HepG2 (cell line): ENCODE results near the gene CDT1. TPM values are rescaled to one million over a fixed set of nuclear protein-coding genes. Genes with fewer than 3 reads are reported as not detected.

Source experiments
- HNRNPLL ChIP-seq: fragments of 200-400 bp; formaldehyde crosslinking; IDR thresholded peaks from 2 replicates; pipeline ENCODE4 v1.6.1; 2017; ENCODE audit warnings: mild to moderate bottlenecking, low read depth, low read length; ENCODE audit not compliant: poor library complexity, severe bottlenecking
- IKZF4 ChIP-seq: sonication (generic); formaldehyde crosslinking; IDR thresholded peaks from 2 replicates; pipeline ENCODE4 v1.5.1; 2020; ENCODE audit warnings: borderline replicate concordance, mild to moderate bottlenecking, low read depth, missing genetic modification reagents; ENCODE audit errors: not compliant biosample characterization
- NFIC ChIP-seq: IDR thresholded peaks from 2 replicates; pipeline ENCODE4 v1.6.1; 2012; ENCODE audit warnings: mild to moderate bottlenecking, low read length, inconsistent platforms
- PITX1 ChIP-seq: sonication (generic); formaldehyde crosslinking; IDR thresholded peaks from 2 replicates; pipeline ENCODE4 v1.5.1; 2020; ENCODE audit warnings: mild to moderate bottlenecking, missing genetic modification reagents
- PPARG ChIP-seq: conservative IDR thresholded peaks from 2 replicates; pipeline ENCODE4 v1.6.1; 2016; ENCODE audit warnings: missing biosample characterization, missing genetic modification reagents
- ZMYM2 ChIP-seq: sonication (generic); formaldehyde crosslinking; IDR thresholded peaks from 2 replicates; pipeline ENCODE4 v1.8.0; 2022; ENCODE audit warnings: mild to moderate bottlenecking, missing genetic modification reagents
- ZNF430 ChIP-seq: sonication (generic); formaldehyde crosslinking; IDR thresholded peaks from 2 replicates; pipeline ENCODE4 v1.9.0; 2021; ENCODE audit warnings: mild to moderate bottlenecking, missing genetic modification reagents
- ZNF484 ChIP-seq: sonication (generic); formaldehyde crosslinking; IDR thresholded peaks from 2 replicates; pipeline ENCODE4 v1.5.1; 2020; ENCODE audit warnings: mild to moderate bottlenecking, low read depth, missing genetic modification reagents, borderline replicate concordance
- ZNF788 ChIP-seq: sonication (generic); formaldehyde crosslinking; IDR thresholded peaks from 2 replicates; pipeline ENCODE4 v1.5.0; 2020; ENCODE audit warnings: mild to moderate bottlenecking, missing genetic modification reagents, borderline replicate concordance
- ZNF792 ChIP-seq: IDR thresholded peaks from 2 replicates; pipeline ENCODE4 v1.6.1; 2016
- ZNF839 ChIP-seq: sonication (generic); formaldehyde crosslinking; IDR thresholded peaks from 2 replicates; pipeline ENCODE4 v1.4.0; 2020; ENCODE audit warnings: missing genetic modification reagents, mild to moderate bottlenecking, borderline replicate concordance
- polyA plus RNA-seq, 8 experiments: library from polyadenylated mRNA; depleted of rRNA in 3 of 8; stranded (reverse) in 7 of 8; unstranded in 1 of 8; fragments of >200 nt; fragmentation: Illumina TruSeq in 4 of 8; extraction: Trizol in 4 of 8; gene quantifications; 2 replicates each; pipeline versions ENCODE4 v1.2.1 to v1.2.3, GENCODE V29; 2011 to 2016; ENCODE audit warnings: low read depth in 4 of 8, missing spikeins in 1 of 8, mixed read lengths in 1 of 8; ENCODE audit not compliant: insufficient read depth in 1 of 8
- total RNA-seq, 5 experiments: library from RNA; depleted of rRNA; stranded (reverse); fragments of >200 nt; fragmentation: Illumina TruSeq; extraction: Trizol; gene quantifications; 2 replicates each; pipeline ENCODE4 v1.2.3, GENCODE V29; 2016; ENCODE audit warnings: low read depth in 1 of 5
- TF ChIP-seq, protein P1 (sequence below): sonication (generic); formaldehyde crosslinking; IDR thresholded peaks from 2 replicates; pipeline ENCODE4 v1.5.0; 2020; ENCODE audit warnings: mild to moderate bottlenecking, missing genetic modification reagents, borderline replicate concordance
- TF ChIP-seq, protein P2 (sequence below): sonication (generic); formaldehyde crosslinking; IDR thresholded peaks from 2 replicates; pipeline ENCODE4 v1.4.0; 2020; ENCODE audit warnings: missing genetic modification reagents
- TF ChIP-seq, protein P3 (sequence below): IDR thresholded peaks from 2 replicates; pipeline ENCODE4 v1.6.1; 2016; ENCODE audit warnings: mild to moderate bottlenecking, missing biosample characterization, missing genetic modification reagents
- TF ChIP-seq, protein P4 (sequence below): IDR thresholded peaks from 2 replicates; pipeline ENCODE4 v1.6.1; 2016; ENCODE audit warnings: control low read depth
- TF ChIP-seq, protein P5 (sequence below): IDR thresholded peaks from 2 replicates; pipeline ENCODE4 v1.6.1; 2016; ENCODE audit warnings: missing compliant biosample characterization, missing genetic modification reagents, borderline replicate concordance

Gene CDT1
- total and polyA plus RNA-seq, 2 of the 13 experiments (the other 11 are each of a cell fraction or from before 2014, with no cell fraction given) = 23.1 to 23.8 TPM

DNA sequence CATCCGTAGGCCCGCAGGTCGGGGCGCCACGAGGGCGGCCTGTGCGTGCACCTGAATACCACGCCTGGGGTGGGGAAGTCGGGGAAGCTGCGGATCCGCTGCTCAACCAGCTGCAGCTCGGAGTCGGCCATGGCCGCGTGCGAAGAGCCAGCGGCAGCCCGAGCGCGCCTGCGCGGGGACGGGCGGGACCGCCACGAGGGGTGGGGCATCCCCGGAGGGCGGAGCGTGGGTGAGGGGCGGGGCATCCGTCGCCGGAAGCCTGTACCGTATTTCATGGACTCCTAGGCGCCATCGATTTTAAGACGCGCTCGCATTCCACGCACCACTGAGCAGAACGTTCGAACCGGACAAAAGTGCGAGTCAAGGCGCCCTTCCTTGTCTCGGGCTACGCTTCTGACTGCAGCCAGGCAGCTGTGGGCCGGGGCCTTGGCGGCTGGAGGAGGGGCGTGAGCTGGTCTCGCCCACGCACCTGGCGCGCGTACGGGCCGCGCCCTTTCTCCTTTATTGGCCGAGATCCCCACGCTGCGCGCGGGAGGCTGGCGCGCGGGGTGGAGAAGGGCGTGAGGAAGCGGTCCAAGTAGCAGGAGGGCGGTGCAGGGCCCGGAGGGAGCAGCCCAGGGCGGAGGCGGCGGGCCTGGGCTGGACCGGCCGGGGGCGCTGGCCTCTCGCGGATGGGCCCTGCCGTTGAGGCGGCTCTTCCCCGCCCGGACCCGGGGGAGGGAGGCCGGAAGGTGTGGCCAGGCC, 8.4 kb downstream of the CDT1 start, which contains the start of gene APRT (continued):
- TF ChIP-seq, protein P1, sequence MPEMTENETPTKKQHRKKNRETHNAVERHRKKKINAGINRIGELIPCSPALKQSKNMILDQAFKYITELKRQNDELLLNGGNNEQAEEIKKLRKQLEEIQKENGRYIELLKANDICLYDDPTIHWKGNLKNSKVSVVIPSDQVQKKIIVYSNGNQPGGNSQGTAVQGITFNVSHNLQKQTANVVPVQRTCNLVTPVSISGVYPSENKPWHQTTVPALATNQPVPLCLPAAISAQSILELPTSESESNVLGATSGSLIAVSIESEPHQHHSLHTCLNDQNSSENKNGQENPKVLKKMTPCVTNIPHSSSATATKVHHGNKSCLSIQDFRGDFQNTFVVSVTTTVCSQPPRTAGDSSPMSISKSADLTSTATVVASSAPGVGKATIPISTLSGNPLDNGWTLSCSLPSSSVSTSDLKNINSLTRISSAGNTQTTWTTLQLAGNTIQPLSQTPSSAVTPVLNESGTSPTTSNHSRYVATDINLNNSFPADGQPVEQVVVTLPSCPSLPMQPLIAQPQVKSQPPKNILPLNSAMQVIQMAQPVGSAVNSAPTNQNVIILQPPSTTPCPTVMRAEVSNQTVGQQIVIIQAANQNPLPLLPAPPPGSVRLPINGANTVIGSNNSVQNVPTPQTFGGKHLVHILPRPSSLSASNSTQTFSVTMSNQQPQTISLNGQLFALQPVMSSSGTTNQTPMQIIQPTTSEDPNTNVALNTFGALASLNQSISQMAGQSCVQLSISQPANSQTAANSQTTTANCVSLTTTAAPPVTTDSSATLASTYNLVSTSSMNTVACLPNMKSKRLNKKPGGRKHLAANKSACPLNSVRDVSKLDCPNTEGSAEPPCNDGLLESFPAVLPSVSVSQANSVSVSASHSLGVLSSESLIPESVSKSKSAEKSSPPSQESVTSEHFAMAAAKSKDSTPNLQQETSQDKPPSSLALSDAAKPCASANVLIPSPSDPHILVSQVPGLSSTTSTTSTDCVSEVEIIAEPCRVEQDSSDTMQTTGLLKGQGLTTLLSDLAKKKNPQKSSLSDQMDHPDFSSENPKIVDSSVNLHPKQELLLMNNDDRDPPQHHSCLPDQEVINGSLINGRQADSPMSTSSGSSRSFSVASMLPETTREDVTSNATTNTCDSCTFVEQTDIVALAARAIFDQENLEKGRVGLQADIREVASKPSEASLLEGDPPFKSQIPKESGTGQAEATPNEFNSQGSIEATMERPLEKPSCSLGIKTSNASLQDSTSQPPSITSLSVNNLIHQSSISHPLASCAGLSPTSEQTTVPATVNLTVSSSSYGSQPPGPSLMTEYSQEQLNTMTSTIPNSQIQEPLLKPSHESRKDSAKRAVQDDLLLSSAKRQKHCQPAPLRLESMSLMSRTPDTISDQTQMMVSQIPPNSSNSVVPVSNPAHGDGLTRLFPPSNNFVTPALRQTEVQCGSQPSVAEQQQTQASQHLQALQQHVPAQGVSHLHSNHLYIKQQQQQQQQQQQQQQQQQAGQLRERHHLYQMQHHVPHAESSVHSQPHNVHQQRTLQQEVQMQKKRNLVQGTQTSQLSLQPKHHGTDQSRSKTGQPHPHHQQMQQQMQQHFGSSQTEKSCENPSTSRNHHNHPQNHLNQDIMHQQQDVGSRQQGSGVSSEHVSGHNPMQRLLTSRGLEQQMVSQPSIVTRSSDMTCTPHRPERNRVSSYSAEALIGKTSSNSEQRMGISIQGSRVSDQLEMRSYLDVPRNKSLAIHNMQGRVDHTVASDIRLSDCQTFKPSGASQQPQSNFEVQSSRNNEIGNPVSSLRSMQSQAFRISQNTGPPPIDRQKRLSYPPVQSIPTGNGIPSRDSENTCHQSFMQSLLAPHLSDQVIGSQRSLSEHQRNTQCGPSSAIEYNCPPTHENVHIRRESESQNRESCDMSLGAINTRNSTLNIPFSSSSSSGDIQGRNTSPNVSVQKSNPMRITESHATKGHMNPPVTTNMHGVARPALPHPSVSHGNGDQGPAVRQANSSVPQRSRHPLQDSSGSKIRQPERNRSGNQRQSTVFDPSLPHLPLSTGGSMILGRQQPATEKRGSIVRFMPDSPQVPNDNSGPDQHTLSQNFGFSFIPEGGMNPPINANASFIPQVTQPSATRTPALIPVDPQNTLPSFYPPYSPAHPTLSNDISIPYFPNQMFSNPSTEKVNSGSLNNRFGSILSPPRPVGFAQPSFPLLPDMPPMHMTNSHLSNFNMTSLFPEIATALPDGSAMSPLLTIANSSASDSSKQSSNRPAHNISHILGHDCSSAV (CRISPR knock-in tag) = no peak
- 0 out of 2 replicates have a peak, but pooled peaks have one; percentile 47 for TF ChIP-seq ZNF839 (CRISPR knock-in tag)
- TF ChIP-seq, protein P2, sequence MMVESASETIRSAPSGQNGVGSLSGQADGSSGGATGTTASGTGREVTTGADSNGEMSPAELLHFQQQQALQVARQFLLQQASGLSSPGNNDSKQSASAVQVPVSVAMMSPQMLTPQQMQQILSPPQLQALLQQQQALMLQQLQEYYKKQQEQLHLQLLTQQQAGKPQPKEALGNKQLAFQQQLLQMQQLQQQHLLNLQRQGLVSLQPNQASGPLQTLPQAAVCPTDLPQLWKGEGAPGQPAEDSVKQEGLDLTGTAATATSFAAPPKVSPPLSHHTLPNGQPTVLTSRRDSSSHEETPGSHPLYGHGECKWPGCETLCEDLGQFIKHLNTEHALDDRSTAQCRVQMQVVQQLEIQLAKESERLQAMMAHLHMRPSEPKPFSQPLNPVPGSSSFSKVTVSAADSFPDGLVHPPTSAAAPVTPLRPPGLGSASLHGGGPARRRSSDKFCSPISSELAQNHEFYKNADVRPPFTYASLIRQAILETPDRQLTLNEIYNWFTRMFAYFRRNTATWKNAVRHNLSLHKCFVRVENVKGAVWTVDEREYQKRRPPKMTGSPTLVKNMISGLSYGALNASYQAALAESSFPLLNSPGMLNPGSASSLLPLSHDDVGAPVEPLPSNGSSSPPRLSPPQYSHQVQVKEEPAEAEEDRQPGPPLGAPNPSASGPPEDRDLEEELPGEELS (CRISPR knock-in tag) = peak; percentile 23
- peak; percentile 74 for TF ChIP-seq PITX1 (CRISPR knock-in tag)
- no peak for TF ChIP-seq NFIC
- TF ChIP-seq, protein P3, sequence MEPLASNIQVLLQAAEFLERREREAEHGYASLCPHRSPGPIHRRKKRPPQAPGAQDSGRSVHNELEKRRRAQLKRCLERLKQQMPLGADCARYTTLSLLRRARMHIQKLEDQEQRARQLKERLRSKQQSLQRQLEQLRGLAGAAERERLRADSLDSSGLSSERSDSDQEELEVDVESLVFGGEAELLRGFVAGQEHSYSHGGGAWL (CRISPR knock-in tag) = peak; percentile 95
- TF ChIP-seq ZNF788 (CRISPR knock-in tag) = peak; percentile 72; the same call in 1 of the 2 replicates
- peak; percentile 34 for TF ChIP-seq ZNF792 (CRISPR knock-in tag)
- TF ChIP-seq PPARG (CRISPR knock-in tag) = peak; percentile 69; the same call in 1 of the 2 replicates
- TF ChIP-seq, protein P4, sequence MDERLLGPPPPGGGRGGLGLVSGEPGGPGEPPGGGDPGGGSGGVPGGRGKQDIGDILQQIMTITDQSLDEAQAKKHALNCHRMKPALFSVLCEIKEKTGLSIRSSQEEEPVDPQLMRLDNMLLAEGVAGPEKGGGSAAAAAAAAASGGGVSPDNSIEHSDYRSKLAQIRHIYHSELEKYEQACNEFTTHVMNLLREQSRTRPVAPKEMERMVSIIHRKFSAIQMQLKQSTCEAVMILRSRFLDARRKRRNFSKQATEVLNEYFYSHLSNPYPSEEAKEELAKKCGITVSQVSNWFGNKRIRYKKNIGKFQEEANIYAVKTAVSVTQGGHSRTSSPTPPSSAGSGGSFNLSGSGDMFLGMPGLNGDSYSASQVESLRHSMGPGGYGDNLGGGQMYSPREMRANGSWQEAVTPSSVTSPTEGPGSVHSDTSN (CRISPR knock-in tag) = no peak
- peak; percentile 69 for TF ChIP-seq HNRNPLL
- no peak for TF ChIP-seq ZNF430 (CRISPR knock-in tag)
- TF ChIP-seq ZNF484 (CRISPR knock-in tag) = no peak
- TF ChIP-seq ZMYM2 (CRISPR knock-in tag) = no peak
- TF ChIP-seq, protein P5, sequence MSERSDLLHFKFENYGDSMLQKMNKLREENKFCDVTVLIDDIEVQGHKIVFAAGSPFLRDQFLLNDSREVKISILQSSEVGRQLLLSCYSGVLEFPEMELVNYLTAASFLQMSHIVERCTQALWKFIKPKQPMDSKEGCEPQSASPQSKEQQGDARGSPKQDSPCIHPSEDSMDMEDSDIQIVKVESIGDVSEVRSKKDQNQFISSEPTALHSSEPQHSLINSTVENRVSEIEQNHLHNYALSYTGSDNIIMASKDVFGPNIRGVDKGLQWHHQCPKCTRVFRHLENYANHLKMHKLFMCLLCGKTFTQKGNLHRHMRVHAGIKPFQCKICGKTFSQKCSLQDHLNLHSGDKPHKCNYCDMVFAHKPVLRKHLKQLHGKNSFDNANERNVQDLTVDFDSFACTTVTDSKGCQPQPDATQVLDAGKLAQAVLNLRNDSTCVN (CRISPR knock-in tag) = no peak
- peak; percentile 20 for TF ChIP-seq IKZF4 (CRISPR knock-in tag)
